NCI-H82 (cell line): ENCODE results near the gene SNAPC3.
"Not testable (repeated sequence)": the region's sequence is repeated elsewhere in the genome, so short reads cannot be mapped to it uniquely, and the experiment has no call there.

ENCODE experiments used
- DNase-seq: peaks from one replicate; lab custom pipeline; 2025; lab: John Stamatoyannopoulos, UW

The SNAPC3 gene

GRCh38 chr9:15422372-15423230 lies at the start of gene SNAPC3:
Gene SNAPC3, plus strand, starts transcription at chr9:15422876. Its CDS starts 4 bp downstream, at chr9:15422880.
- peak; percentile 93 for DNase-seq

GRCh38 chr9:15373881-15374280 lies 48.8 kb upstream of the SNAPC3 start:
- no peak for DNase-seq

GRCh38 chr9:15374310-15374709 lies 48.4 kb upstream of the SNAPC3 start:
- no peak for DNase-seq

DNA sequence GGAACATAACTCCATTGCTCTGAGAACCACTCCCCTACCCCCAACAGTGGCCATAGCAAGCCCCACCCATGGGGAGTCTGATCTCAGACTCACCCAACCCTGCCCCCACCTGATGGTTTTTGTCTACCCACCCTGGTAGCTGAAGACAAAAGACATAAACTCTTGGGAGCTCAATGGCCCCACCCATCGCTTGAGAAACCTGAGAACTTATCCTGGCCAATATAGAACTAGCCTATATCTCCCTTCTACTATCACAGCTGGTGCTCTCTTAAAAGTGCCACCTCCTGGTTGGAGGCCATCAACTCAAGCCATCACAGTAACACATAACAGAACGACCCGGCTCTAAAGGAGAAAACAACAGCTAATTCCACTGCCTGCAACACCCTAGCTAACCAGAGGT lies 47.9 kb upstream of the SNAPC3 start:
- DNase-seq = no peak

GRCh38 chr9:15377625-15378540 lies 44.8 kb upstream of the SNAPC3 start:
- DNase-seq = no peak

- peak; percentile 32 for DNase-seq
Measured at GRCh38 chr9:15379317-15379716, 43.4 kb upstream of the SNAPC3 start.

DNA sequence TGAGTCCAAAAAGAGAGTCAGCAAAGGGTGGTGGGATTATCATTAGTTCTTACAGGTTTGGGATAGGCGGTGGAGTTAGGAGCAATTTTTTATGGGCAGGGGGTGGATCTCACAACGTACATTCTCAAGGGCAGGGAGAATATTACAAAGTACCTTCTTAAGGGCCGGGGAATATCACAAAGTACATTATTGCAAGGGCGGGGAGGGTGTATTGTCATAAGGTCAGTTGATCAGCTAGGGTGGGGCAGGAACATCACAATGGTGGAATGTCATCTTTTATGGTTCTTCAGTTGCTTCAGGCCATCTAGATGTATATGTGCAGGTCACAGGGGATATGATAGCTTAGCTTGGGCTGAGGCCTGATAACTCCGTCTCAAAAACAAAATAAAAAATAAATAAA lies 42.8 kb upstream of the SNAPC3 start:
- not testable (repeated sequence) for DNase-seq

DNA sequence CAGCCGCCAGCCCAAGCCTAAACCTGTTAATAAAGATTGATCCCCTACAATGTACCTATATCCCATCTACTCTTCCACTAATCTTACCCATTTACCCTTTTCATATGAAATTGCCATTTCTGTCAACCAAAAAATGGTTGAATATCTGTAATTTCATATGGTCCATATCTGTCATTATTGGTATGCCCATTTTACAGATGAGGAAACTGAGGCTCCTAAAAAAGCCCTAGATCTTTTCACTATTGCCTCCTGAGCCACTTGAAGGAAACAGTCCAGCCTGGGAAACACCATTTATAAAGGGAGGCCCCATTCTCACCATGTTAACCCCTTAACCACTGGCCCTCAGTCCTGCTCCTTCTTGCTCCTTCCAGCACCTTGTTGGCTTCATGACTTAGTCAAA lies 41.2 kb upstream of the SNAPC3 start:
- no peak for DNase-seq

GRCh38 chr9:15386465-15386864 lies 36.2 kb upstream of the SNAPC3 start:
- no peak for DNase-seq

DNA sequence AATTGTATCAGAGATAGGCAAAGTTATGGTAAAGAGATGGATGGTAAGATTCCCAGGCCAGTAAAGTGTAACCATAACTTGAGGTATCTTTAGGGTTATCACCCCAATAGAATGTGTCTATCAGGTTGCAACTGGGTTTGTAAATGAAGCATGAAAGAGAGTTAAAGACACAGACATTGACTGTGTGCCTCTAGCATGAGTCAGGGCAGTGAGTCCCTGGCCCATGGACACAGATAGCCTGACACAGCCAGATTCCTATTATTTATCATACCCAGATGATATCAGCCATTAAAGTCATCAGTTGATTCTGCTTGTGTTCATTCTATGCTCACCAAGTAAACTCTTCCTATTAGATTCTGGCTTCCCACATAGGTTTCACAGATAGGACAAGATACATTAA lies 33.5 kb upstream of the SNAPC3 start:
- no peak for DNase-seq

GRCh38 chr9:15389631-15390030 lies 33.0 kb upstream of the SNAPC3 start:
- no peak for DNase-seq

DNA sequence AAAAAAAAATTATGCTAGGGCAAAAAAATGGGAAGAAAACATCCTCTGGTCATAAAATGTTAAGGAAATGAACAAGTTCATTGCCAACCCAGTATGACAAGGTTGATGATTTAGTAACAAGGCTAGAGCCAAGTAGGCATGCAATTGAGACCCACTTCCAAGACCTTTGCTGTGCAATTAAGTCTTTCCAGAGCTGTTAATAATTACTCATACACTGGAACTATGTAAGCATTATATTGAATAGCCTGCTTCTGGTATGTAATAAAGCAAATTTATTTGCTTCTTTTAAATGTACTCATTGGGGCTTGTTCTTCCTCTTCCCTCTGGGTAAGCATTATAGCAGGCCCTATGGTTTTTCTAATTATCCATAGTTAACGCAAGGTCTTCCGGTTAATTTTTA lies 32.5 kb upstream of the SNAPC3 start:
- DNase-seq = no peak

GRCh38 chr9:15392363-15392762 lies 30.3 kb upstream of the SNAPC3 start:
- DNase-seq = no peak

DNA sequence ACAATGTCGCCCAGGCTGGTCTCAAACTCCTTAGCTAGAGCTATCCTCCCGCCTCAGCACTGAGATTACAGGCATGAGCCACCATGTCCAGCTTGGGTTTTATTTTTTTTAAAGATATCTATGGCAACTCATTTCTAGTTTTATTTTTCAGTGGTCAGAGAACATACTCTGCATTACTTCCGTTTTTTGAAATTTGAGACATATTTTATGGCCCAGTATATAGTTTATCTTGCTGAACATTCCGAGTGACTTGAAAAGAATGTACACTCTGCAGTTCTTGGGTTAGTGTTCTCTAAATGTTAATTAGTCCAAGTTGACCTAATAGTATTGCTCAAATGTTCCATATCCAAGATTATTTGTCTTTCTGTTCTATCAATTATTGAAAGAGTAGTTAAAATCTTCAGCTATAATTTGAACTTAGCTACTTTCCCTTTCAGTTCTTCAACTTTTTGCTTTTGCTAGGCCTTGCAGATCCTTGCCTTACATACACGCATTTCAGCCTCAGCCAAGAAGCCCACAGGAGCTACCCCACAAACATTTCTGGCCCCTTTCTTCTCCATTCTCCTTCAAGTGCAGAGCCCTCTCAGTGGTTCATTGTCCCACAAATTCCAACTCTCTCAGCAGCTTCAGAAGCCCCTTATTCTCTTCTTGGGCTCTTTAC lies 22.3 kb upstream of the SNAPC3 start:
- no peak for DNase-seq

DNA sequence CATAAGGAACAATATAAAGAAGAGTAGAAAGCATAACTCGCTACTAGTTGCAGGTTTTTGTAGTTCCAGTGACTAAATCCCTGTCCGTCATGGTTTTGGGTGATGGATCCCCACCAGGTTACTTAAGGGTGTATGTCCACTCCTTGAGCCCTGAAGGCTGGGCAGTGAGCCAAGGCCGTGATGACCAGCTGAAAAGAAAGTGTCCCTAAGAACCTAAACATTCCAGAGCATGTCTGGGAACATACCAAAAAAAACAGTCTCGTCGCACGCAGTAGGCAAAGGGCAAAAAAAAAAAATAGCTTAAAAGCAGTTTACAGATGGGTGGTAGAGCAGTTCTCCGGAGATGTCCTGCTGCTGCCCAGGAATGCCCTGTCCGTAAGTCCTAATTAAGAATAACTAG lies 21.4 kb upstream of the SNAPC3 start:
- no peak for DNase-seq

- peak; percentile 54 for DNase-seq
Measured at GRCh38 chr9:15403155-15403554, 19.5 kb upstream of the SNAPC3 start.

GRCh38 chr9:15404171-15404570 lies 18.5 kb upstream of the SNAPC3 start:
- DNase-seq = no peak

DNA sequence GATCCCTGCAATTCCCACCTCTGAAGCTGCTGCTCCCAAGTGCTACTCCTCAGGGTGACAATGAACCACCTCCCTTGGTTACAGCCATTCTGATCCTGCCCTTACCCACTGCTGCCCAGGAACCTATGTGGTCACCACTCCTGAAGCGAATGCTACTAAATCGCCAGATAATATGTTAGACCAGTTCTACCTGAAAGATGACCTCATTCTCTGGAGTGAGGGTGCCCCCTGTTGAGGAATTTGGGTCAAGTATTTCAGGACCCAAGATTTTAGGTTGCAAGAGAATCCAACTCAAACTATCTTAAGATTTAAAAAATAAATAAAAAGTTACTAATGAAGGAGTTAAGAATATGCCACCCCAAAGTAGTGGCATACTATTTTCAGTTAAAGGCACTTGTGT lies 5.8 kb upstream of the SNAPC3 start:
- DNase-seq = peak; percentile 5

- DNase-seq = no peak
Measured at GRCh38 chr9:15417626-15418025, 5.0 kb upstream of the SNAPC3 start.

DNA sequence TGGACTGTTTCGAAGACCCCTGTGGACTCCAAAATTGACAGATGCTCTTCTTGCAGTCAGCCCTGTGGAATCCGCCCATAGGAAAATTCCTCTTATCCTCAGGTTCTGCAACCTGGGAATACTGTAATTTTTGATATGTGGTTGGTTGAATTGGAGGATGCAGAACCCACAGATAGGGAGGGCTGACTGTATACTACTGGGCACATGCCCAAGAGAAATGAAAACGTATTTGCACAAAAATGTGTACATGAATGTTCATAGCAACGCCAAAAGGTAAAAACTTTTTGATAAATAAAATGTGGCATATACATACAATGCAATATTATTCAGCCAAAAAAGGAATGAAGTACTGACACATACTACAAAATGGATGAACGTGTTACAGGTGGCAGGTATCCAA lies 1.9 kb upstream of the SNAPC3 start:
- no peak for DNase-seq

DNA sequence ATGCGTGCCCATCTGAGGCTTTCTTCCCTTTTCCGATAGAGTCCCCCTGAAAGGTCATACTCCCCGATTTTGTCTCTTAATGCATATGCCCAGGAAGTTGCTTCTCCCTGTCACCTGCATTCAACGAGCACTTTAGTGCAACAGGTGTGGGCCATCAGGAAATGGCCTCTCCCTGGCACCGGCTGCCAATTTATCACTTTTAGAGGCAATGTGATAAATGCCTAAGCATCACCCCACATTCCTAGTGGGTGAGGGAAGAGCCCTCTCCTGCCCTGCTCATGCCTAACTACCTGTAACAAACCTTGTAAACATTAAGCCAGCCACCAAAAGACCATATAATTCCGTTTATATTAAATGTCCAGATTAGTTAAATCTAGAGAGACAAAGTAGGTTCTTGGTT lies 1.1 kb upstream of the SNAPC3 start:
- no peak for DNase-seq

- DNase-seq = no peak
Measured at GRCh38 chr9:15421990-15422371, 695 bp upstream of the SNAPC3 start.
